Left lung (tissue), 10 donors: ENCODE measurements around the gene CABLES1. TPM values are rescaled to one million over a fixed set of nuclear protein-coding genes. Genes with fewer than 3 reads are reported as not detected.

Experiments used
- ATAC-seq: fragments of 200-7000 bp; cut with Tn5 transposase; one replicate; pipeline ENCODE4 v1.9.1; 2020; ENCODE audit warnings: moderate library complexity
- DNase-seq, 4 donors: peaks; one replicate each; pipeline ENCODE4 v3.0.0-alpha.2; 2013 to 2020
- H3K27ac ChIP-seq, 2 donors: fragments of 200-600 bp; sonication (generic) in 1 of 2; one replicate each; pipeline versions ENCODE4 v1.5.0 to v1.8.0; 2020 to 2021
- H3K27me3 ChIP-seq, 2 donors: fragments of 200-600 bp; sonication (generic) in 1 of 2; one replicate each; pipeline versions ENCODE4 v1.5.0 to v1.8.0; 2020 to 2021
- H3K36me3 ChIP-seq, 2 donors: fragments of 200-600 bp; sonication (generic) in 1 of 2; one replicate each; pipeline versions ENCODE4 v1.5.0 to v1.8.0; 2020 to 2021
- H3K4me1 ChIP-seq, 2 donors: fragments of 200-600 bp; one replicate each; pipeline ENCODE4 v1.8.0; 2021
- H3K4me3 ChIP-seq, 2 donors: fragments of 200-600 bp; sonication (generic) in 1 of 2; one replicate each; pipeline versions ENCODE4 v1.5.0 to v1.8.0; 2020 to 2021; ENCODE audit warnings: mild to moderate bottlenecking in 1 of 2
- H3K9me3 ChIP-seq, 2 donors: fragments of 200-600 bp; sonication (generic) in 1 of 2; one replicate each; pipeline versions ENCODE4 v1.5.0 to v1.8.0; 2020 to 2021
- CTCF ChIP-seq, 2 donors: fragments of 200-600 bp; sonication (generic) in 1 of 2; IDR thresholded peaks; one replicate each; pipeline versions ENCODE4 v1.5.0 to v1.8.0; 2021; ENCODE audit warnings: antibody characterized with exemption in 2 of 2
- intact Hi-C, 2 donors: fragments of 100-400 bp; cut with DNase I; formaldehyde crosslinking; loops; one replicate each; pipeline versions ENCODE4 v1.11.2 to v1.14.2; 2022
- polyA plus RNA-seq, 6 donors: library from polyadenylated mRNA; unstranded; fragments of 120-200 nt; gene quantifications; one replicate each; pipeline ENCODE4 v1.2.1, GENCODE V29; 2013; ENCODE audit not compliant: insufficient read length in 6 of 6
- total RNA-seq, 2 donors: library from RNA; stranded (reverse); fragmentation: NEBNext Ultra II Directional; extraction: Animal tissue kit (Norgen Biotek cat#: 25700); gene quantifications; one replicate each; pipeline ENCODE4 v1.2.1, GENCODE V29; 2021
- donor health status: DM: no; HTN: yes; CAD: no.
- donor health status: DM: no; HTN: no; CAD: no.

The CABLES1 gene
- total and polyA plus RNA-seq, 8 donors, result 21.9 to 84.5 (median 71.6) TPM

DNA sequence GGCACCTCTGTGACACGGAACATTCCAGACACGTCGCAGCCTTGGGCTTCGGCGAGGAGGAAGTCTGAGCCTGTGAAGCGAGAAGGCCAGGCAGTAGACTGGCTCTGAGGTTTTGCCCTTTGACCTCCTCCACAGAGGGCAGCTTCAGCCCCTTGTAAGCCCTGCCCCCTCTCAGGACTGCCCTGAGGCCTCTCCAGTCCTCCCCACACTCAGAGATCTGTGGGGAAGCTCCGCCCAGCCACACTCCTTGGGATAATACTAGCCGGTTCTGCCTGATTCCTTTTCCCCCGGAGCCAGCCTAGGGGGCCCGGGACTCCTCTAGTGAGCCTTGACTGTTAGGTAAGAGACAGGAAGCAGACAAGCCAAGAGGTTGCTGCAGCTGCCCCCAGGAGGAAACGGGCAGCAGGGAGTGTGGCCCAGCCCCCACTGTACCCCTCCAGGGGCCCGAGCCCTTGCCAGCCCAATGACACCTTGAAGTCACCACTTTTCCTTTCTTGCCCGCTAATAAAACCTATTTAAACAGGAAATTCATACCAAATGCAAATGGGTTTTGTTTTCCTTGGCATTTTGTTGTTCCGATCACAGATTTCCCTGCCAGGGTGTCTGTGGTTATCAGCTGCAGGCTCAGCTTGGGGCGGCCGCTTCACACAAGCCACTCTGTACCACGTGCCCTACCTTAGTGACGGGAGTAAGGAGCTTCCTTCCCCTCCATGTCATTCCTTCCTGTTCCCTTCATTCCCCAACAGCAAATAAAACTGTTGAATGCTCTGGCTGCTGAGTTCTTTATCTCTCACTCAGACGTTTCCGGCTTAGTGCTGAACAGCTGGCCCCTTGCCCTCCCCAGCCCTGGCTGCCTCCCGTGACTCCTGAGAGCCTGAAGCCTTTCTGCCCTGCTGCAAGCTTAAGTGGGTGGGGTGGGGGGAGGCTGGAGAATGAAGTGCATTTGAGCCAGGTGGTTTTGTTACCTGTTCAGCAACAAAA, 124.7 kb downstream of the CABLES1 start:
- H3K27ac ChIP-seq, result peak overlapping the region; percentile 73 to 90
- ATAC-seq (peak; percentile 85), DNase-seq (peak; percentile 80 to 93 (median 88))
- no peaks in the 10 kb centered on the region for H3K27me3 ChIP-seq
- H3K9me3 ChIP-seq, result no peaks in the 10 kb centered on the region
- peaks cover 19 to 46% of the 10 kb centered on the region in 2 donors for H3K4me1 ChIP-seq
- H3K4me3 ChIP-seq, result no peak overlapping the region
- intact Hi-C loops, result no loop called here
- peaks cover 0 to 4% of the 10 kb centered on the region in 2 donors for H3K36me3 ChIP-seq
- TF ChIP-seq CTCF (IDR thresholded peaks at IDR 0.05), result no peak

DNA sequence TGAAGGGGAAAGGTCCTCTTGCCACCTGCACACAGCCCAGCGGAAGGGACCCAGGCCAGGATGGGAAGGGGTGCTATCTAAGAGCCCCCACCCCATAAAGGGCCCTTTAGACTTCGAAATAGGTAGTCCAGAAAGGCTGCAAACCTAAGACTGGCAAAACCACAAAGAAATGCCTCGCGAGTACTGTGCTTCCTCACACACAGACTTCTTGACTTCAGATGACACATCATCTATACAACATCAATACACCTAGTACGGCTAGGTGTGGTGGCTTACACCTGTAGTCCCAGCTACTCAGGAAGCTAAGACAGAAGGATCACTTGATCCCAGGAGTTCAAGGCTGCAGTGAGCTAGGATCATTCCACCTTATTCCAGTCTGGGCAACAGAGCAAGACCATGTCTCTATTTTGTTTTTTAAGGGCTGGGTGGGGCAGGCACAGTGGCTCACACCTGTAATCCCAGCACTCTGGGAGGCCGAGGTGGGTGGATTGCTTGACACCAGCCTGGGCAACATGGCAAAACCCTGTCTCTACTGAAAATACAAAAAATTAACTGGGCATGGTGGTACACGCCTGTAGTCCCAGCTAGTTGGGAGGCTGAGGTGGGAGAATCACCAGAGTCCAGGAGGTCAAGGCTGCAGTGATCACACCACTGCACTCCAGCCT, 125.8 kb downstream of the CABLES1 start:
- no peaks in the 10 kb centered on the region for H3K9me3 ChIP-seq
- peaks cover 19 to 46% of the 10 kb centered on the region in 2 donors for H3K4me1 ChIP-seq
- H3K36me3 ChIP-seq, result no peaks in the 10 kb centered on the region
- no peak for ATAC-seq
- no peak overlapping the region for H3K4me3 ChIP-seq
- DNase-seq, result no peak
- intact Hi-C loops, result no loop called here
- no peaks in the 10 kb centered on the region for H3K27me3 ChIP-seq
- H3K27ac ChIP-seq, result peak overlapping the region; percentile 73 to 90
- TF ChIP-seq CTCF (IDR thresholded peaks at IDR 0.05), result no peak

- Histone ChIP-seq H3K9me3 (no peaks in the 10 kb centered on the region), H3K4me3 (no peak overlapping the region), H3K36me3 (no peaks in the 10 kb centered on the region), H3K4me1 (peaks cover 19 to 26% of the 10 kb centered on the region in 2 donors), H3K27me3 (no peaks in the 10 kb centered on the region), H3K27ac (no peak overlapping the region)
- no peak for TF ChIP-seq CTCF (IDR thresholded peaks at IDR 0.05)
- ATAC-seq (no peak), DNase-seq (no peak)
- intact Hi-C loops, result no loop called here
Measured at GRCh38 chr18:23263551-23264235, 128.4 kb downstream of the CABLES1 start.

GRCh38 chr18:23265682-23266399, 130.6 kb downstream of the CABLES1 start:
- no peak for TF ChIP-seq CTCF (IDR thresholded peaks at IDR 0.05)
- intact Hi-C loops, result no loop called here
- peaks cover under 1 to 5% of the 10 kb centered on the region in 2 donors for H3K4me1 ChIP-seq
- peaks cover 0 to 17% of the 10 kb centered on the region in 2 donors for H3K9me3 ChIP-seq
- H3K27ac ChIP-seq, result no peak overlapping the region
- H3K36me3 ChIP-seq, result peaks cover 0 to 5% of the 10 kb centered on the region in 2 donors
- H3K27me3 ChIP-seq, result no peaks in the 10 kb centered on the region
- ATAC-seq (no peak), DNase-seq (no peak)
- H3K4me3 ChIP-seq, result no peak overlapping the region
